HepG2 (cell line): ENCODE data around the gene CNTD1. TPM values are rescaled to one million over a fixed set of nuclear protein-coding genes. Genes with fewer than 3 reads are reported as not detected.

Experiments
- CBX2 ChIP-seq, 2 experiments: fragments of 200-600 bp in 1 of 2; sonication (generic); formaldehyde crosslinking in 1 of 2; IDR thresholded peaks; 2 replicates each; pipeline versions ENCODE4 v1.7.0 to v1.8.1; 2018 to 2022; ENCODE audit warnings: low read depth in 2 of 2, low read length in 1 of 2, mild to moderate bottlenecking in 1 of 2, missing genetic modification reagents in 1 of 2
- CCDC6 ChIP-seq: sonication (generic); formaldehyde crosslinking; IDR thresholded peaks from 2 replicates; pipeline ENCODE4 v1.8.1; 2022; ENCODE audit warnings: mild to moderate bottlenecking, missing genetic modification reagents, moderate library complexity
- DMAP1 ChIP-seq: IDR thresholded peaks from 2 replicates; pipeline ENCODE4 v1.6.1; 2016
- FOXC1 ChIP-seq: sonication (generic); formaldehyde crosslinking; IDR thresholded peaks from 2 replicates; pipeline ENCODE4 v1.8.0; 2022; ENCODE audit warnings: mild to moderate bottlenecking, missing genetic modification reagents, borderline replicate concordance
- IKZF4 ChIP-seq: sonication (generic); formaldehyde crosslinking; IDR thresholded peaks from 2 replicates; pipeline ENCODE4 v1.5.1; 2020; ENCODE audit warnings: borderline replicate concordance, mild to moderate bottlenecking, low read depth, missing genetic modification reagents; ENCODE audit errors: not compliant biosample characterization
- NONO ChIP-seq, 2 experiments: fragments of 450-650 bp in 1 of 2; sonication (generic) in 1 of 2; formaldehyde crosslinking in 1 of 2; IDR thresholded peaks in 1 of 2; conservative IDR thresholded peaks in 1 of 2; 2 replicates each; pipeline versions ENCODE4 v1.6.1 to v1.8.0; 2017 to 2022; ENCODE audit warnings: mild to moderate bottlenecking in 1 of 2, missing genetic modification reagents in 1 of 2, moderate library complexity in 1 of 2
- RARA ChIP-seq: IDR thresholded peaks from 2 replicates; pipeline ENCODE4 v1.6.1; 2016; ENCODE audit warnings: missing genetic modification reagents, missing compliant biosample characterization
- RCOR2 ChIP-seq: IDR thresholded peaks from 2 replicates; pipeline ENCODE4 v1.6.1; 2016; ENCODE audit warnings: missing biosample characterization, missing genetic modification reagents
- THAP9 ChIP-seq: sonication (generic); formaldehyde crosslinking; IDR thresholded peaks from 2 replicates; pipeline ENCODE4; 2020; ENCODE audit warnings: missing genetic modification reagents, mild to moderate bottlenecking, borderline replicate concordance
- ZBTB34 ChIP-seq: sonication (generic); formaldehyde crosslinking; IDR thresholded peaks from 2 replicates; pipeline ENCODE4 v1.8.0; 2022; ENCODE audit warnings: mild to moderate bottlenecking, missing genetic modification reagents
- ZNF230 ChIP-seq: sonication (generic); formaldehyde crosslinking; IDR thresholded peaks from 2 replicates; pipeline ENCODE4 v1.4.0; 2020; ENCODE audit warnings: mild to moderate bottlenecking, missing genetic modification reagents
- ZNF292 ChIP-seq: sonication (generic); formaldehyde crosslinking; IDR thresholded peaks from 2 replicates; pipeline ENCODE4 v1.8.1; 2022; ENCODE audit warnings: mild to moderate bottlenecking, low read depth, missing genetic modification reagents, borderline replicate concordance
- ZNF382 ChIP-seq: sonication (generic); formaldehyde crosslinking; IDR thresholded peaks from 2 replicates; pipeline ENCODE4 v1.5.0; 2020; ENCODE audit warnings: missing genetic modification reagents, mild to moderate bottlenecking, borderline replicate concordance
- ZNF549 ChIP-seq: sonication (generic); formaldehyde crosslinking; IDR thresholded peaks from 2 replicates; pipeline ENCODE4 v1.5.0; 2020; ENCODE audit warnings: missing genetic modification reagents
- ZNF572 ChIP-seq: sonication (generic); formaldehyde crosslinking; IDR thresholded peaks from 2 replicates; pipeline ENCODE4 v1.5.1; 2020; ENCODE audit warnings: mild to moderate bottlenecking, missing genetic modification reagents
- ZNF670 ChIP-seq: sonication (generic); formaldehyde crosslinking; IDR thresholded peaks from 2 replicates; pipeline ENCODE4 v1.8.0; 2022; ENCODE audit warnings: mild to moderate bottlenecking, missing genetic modification reagents, borderline replicate concordance
- ZNF761 ChIP-seq: sonication (generic); formaldehyde crosslinking; conservative IDR thresholded peaks from 2 replicates; pipeline ENCODE4 v1.4.0; 2020; ENCODE audit warnings: mild to moderate bottlenecking, missing genetic modification reagents
- ZNF816 ChIP-seq: sonication (generic); formaldehyde crosslinking; IDR thresholded peaks from 2 replicates; pipeline ENCODE4 v1.8.0; 2022; ENCODE audit warnings: missing genetic modification reagents, mild to moderate bottlenecking, borderline replicate concordance
- polyA plus RNA-seq, 8 experiments: library from polyadenylated mRNA; depleted of rRNA in 3 of 8; stranded (reverse) in 7 of 8; unstranded in 1 of 8; fragments of >200 nt; fragmentation: Illumina TruSeq in 4 of 8; extraction: Trizol in 4 of 8; gene quantifications; 2 replicates each; pipeline versions ENCODE4 v1.2.1 to v1.2.3, GENCODE V29; 2011 to 2016; ENCODE audit warnings: low read depth in 4 of 8, missing spikeins in 1 of 8, mixed read lengths in 1 of 8; ENCODE audit not compliant: insufficient read depth in 1 of 8
- total RNA-seq, 5 experiments: library from RNA; depleted of rRNA; stranded (reverse); fragments of >200 nt; fragmentation: Illumina TruSeq; extraction: Trizol; gene quantifications; 2 replicates each; pipeline ENCODE4 v1.2.3, GENCODE V29; 2016; ENCODE audit warnings: low read depth in 1 of 5

CNTD1 gene
- total and polyA plus RNA-seq, 2 of the 13 experiments (the other 11 are each of a cell fraction or from before 2014, with no cell fraction given), result 0.11 to 0.15 TPM

- TF ChIP-seq THAP9 (CRISPR knock-in tag) (peak; percentile 97), FOXC1 (CRISPR knock-in tag) (peak; percentile 77; the same call in 1 of the 2 replicates), CBX2 (IDR thresholded peaks at IDR 0.05; ENCODE audit: low read depth, low read length) (no peak), CBX2 (CRISPR knock-in tag; IDR thresholded peaks at IDR 0.05; ENCODE audit: low read depth) (no peak), ZNF761 (peak; percentile 96), RARA (CRISPR knock-in tag) (peak; percentile 75), ZNF292 (CRISPR knock-in tag) (peak; percentile 93), ZNF382 (CRISPR knock-in tag) (no peak), ZNF670 (CRISPR knock-in tag) (peak; percentile 76; the same call in 1 of the 2 replicates), ZNF230 (CRISPR knock-in tag) (peak; percentile 96), ZNF549 (CRISPR knock-in tag) (0 out of 2 replicates have a peak, but pooled peaks have one; percentile 43), DMAP1 (CRISPR knock-in tag) (peak; percentile 100), RCOR2 (0 out of 2 replicates have a peak, but pooled peaks have one; percentile 44), ZNF572 (CRISPR knock-in tag) (peak; percentile 98), IKZF4 (peak; percentile 67), CCDC6 (CRISPR knock-in tag) (peak; percentile 33; the same call in 1 of the 2 replicates), NONO (IDR thresholded peaks at IDR 0.05) (no peak), NONO (CRISPR knock-in tag; conservative IDR thresholded peaks at IDR 0.05) (peak; percentile 99), ZNF816 (CRISPR knock-in tag) (0 out of 2 replicates have a peak, but pooled peaks have one; percentile 34), ZBTB34 (CRISPR knock-in tag) (peak; percentile 67; the same call in 1 of the 2 replicates)
These were observed 34.5 kb downstream of the CNTD1 start, which contains the start of gene PSME3 (continued) for GRCh38 chr17:42832934-42833766.
